ENCODE measurements around the gene ZIM2. TPM values are rescaled to one million over a fixed set of nuclear protein-coding genes. Genes with fewer than 3 reads are reported as not detected.
"Not testable (repeated sequence)": the region's sequence is repeated elsewhere in the genome, so short reads cannot be mapped to it uniquely, and the experiment has no call there.

ZIM2 gene
- total and polyA plus RNA-seq, 2 donors (not counting 1 experiment from before 2014, with no cell fraction given), result not detected

DNA sequence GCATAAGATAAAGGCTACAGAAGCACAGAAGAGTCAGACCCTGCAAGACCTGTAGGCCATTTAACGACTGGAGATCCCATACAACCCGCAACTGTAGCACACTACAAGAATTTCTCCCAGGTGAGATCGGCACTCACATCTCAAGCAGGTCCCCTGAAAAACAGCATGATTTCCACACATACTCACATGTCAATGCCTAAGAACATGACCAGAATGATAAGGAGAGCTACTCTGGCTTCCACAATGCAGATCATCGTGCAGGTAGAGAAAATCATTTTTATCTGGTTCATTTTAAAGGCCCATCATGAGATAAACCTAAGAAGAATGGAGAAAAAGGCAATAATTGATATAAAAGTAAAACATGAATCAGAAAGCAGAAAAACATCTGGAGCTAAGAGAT, 17.5 kb upstream of the ZIM2 start:
- H3K9me3 Mint-ChIP-seq (ENCODE audit: insufficient read depth), result peaks cover 8% of the 10 kb centered on the region

DNA sequence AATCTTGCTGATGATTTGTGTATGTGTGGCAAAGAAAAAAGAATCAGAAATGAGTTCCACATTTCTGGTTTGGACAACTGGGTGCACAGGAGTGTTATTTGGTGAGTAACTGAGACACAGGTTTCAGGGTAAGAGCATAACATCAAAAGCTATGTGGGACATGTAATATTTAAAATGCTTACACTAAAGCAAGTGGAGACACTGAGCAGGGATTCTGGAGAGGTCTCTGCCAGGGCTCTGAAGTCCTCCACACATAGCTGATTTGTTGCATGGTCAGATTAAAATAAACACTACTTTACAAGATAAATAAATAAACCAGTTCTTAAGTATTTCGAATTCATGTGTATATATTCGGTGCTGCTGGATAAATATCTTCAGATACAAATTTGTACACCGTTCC, 16.3 kb upstream of the ZIM2 start:
- H3K9me3 Mint-ChIP-seq (ENCODE audit: insufficient read depth), result peaks cover 8% of the 10 kb centered on the region
- no peak for ATAC-seq (ENCODE audit: low read depth)

More for the DNA sequence above, 17.5 kb upstream of the ZIM2 start:
- POLR2A ChIA-PET, result no interaction called here
- no peaks in the 10 kb centered on the region for H3K4me1 ChIP-seq (ENCODE audit: control insufficient read depth in 2 of 2, insufficient read depth in 2 of 2, low read length in 2 of 2)
- no peak overlapping the region for H3K4me3 Mint-ChIP-seq
- no peak overlapping the region for H2AFZ ChIP-seq (ENCODE audit: insufficient read depth, low read depth, low read length, poor library complexity, severe bottlenecking)
- H3K36me3 ChIP-seq (replicated peaks in 1 of 2; ENCODE audit: control extremely low read depth in 1 of 2, control insufficient read depth in 1 of 2, extremely low read depth in 1 of 2, insufficient read depth in 2 of 2, low read length in 1 of 2), result no peaks in the 10 kb centered on the region
- intact Hi-C loops (cut with micrococcal nuclease), result no loop called here
- WGBS (ENCODE audit: insufficient coverage), result 100% methylated on average over 3 of the region's 4 CpGs
- no peak overlapping the region for H3K4me2 ChIP-seq (replicated peaks; ENCODE audit: low read depth, low read length, poor library complexity, severe bottlenecking)
- no peaks in the 10 kb centered on the region for H3K27me3 ChIP-seq (replicated peaks in 1 of 4; ENCODE audit: control extremely low read depth in 1 of 4, control insufficient read depth in 3 of 4, insufficient read depth in 4 of 4, low read length in 3 of 4)
- no peaks in the 10 kb centered on the region for H4K20me1 ChIP-seq (ENCODE audit: control insufficient read depth, insufficient read depth, low read length, poor library complexity, severe bottlenecking)
- no peak for ATAC-seq (ENCODE audit: low read depth)
- TF ChIP-seq EZH2 (IDR thresholded peaks at IDR 0.05; ENCODE audit: borderline replicate concordance, insufficient read depth, low read depth, low read length, poor library complexity, severe bottlenecking), result no peak
- TF ChIP-seq, protein P1, sequence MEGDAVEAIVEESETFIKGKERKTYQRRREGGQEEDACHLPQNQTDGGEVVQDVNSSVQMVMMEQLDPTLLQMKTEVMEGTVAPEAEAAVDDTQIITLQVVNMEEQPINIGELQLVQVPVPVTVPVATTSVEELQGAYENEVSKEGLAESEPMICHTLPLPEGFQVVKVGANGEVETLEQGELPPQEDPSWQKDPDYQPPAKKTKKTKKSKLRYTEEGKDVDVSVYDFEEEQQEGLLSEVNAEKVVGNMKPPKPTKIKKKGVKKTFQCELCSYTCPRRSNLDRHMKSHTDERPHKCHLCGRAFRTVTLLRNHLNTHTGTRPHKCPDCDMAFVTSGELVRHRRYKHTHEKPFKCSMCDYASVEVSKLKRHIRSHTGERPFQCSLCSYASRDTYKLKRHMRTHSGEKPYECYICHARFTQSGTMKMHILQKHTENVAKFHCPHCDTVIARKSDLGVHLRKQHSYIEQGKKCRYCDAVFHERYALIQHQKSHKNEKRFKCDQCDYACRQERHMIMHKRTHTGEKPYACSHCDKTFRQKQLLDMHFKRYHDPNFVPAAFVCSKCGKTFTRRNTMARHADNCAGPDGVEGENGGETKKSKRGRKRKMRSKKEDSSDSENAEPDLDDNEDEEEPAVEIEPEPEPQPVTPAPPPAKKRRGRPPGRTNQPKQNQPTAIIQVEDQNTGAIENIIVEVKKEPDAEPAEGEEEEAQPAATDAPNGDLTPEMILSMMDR (IDR thresholded peaks at IDR 0.05), result no peak
- H3K9me3 ChIP-seq (ENCODE audit: control extremely low read depth in 1 of 3, control insufficient read depth in 2 of 3, insufficient read depth in 1 of 3, low read length in 2 of 3), result peaks cover 0 to 16% (median 8%) of the 10 kb centered on the region in 3 donors
- H3K4me1 Mint-ChIP-seq, result no peaks in the 10 kb centered on the region
- no peak overlapping the region for H3K4me3 ChIP-seq (ENCODE audit: control extremely low read depth in 1 of 5, extremely low read depth in 1 of 5, insufficient read depth in 1 of 5, low read depth in 2 of 5, low read length in 4 of 5)
- DNase-seq, result no peak
- no peak overlapping the region for H3K27ac Mint-ChIP-seq
- CTCF ChIA-PET, result no interaction called here
- no peak overlapping the region for H3K27ac ChIP-seq (ENCODE audit: low read length in 2 of 2)
- no peak overlapping the region for H3K9ac ChIP-seq (ENCODE audit: low read length)
- H3K27me3 Mint-ChIP-seq, result peaks cover 4% of the 10 kb centered on the region
- H3K79me2 ChIP-seq (ENCODE audit: control insufficient read depth, insufficient read depth, low read length), result no peaks in the 10 kb centered on the region

DNA sequence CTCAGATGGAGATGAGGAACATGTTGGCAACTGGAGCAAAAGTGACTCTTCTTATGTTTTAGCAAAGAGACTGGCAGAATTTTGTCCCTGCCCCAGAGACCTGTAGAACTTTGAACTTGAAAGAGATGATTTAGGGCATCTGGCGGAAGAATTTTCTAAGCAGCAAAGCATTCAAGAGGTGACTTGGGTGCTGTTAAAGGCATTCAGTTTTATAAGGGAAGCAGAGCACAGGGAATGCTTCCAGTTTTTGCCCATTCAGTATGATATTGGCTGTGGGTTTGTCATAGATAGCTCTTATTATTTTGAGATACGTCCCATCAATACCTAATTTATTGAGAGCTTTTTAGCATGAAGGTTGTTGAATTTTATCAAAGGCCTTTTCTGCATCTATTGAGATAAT, 11.8 kb upstream of the ZIM2 start:
- H3K27ac Mint-ChIP-seq; H3K27me3 ChIP-seq (replicated peaks in 1 of 4; ENCODE audit: control extremely low read depth in 1 of 4, control insufficient read depth in 3 of 4, insufficient read depth in 4 of 4, low read length in 3 of 4); H3K79me2 ChIP-seq (ENCODE audit: control insufficient read depth, insufficient read depth, low read length); H3K4me3 Mint-ChIP-seq; ATAC-seq (ENCODE audit: low read depth); H2AFZ ChIP-seq (ENCODE audit: insufficient read depth, low read depth, low read length, poor library complexity, severe bottlenecking); CTCF ChIA-PET; H3K27me3 Mint-ChIP-seq; H3K4me1 ChIP-seq (ENCODE audit: control insufficient read depth in 2 of 2, insufficient read depth in 2 of 2, low read length in 2 of 2); DNase-seq; H3K4me1 Mint-ChIP-seq; H3K9ac ChIP-seq (ENCODE audit: low read length); H3K27ac ChIP-seq (ENCODE audit: low read length in 2 of 2); H4K20me1 ChIP-seq (ENCODE audit: control insufficient read depth, insufficient read depth, low read length, poor library complexity, severe bottlenecking); POLR2A ChIA-PET; H3K4me2 ChIP-seq (replicated peaks; ENCODE audit: low read depth, low read length, poor library complexity, severe bottlenecking); H3K36me3 ChIP-seq (replicated peaks in 1 of 2; ENCODE audit: control extremely low read depth in 1 of 2, control insufficient read depth in 1 of 2, extremely low read depth in 1 of 2, insufficient read depth in 2 of 2, low read length in 1 of 2); H3K4me3 ChIP-seq (ENCODE audit: control extremely low read depth in 1 of 5, extremely low read depth in 1 of 5, insufficient read depth in 1 of 5, low read depth in 2 of 5, low read length in 4 of 5); intact Hi-C loops (cut with micrococcal nuclease): not testable (repeated sequence)
- 100% methylated on average over 1 of the region's 2 CpGs for WGBS (ENCODE audit: insufficient coverage)
- peaks cover 10% of the 10 kb centered on the region for H3K9me3 Mint-ChIP-seq (ENCODE audit: insufficient read depth)
- peaks cover 2 to 16% (median 5%) of the 10 kb centered on the region in 3 donors for H3K9me3 ChIP-seq (ENCODE audit: control extremely low read depth in 1 of 3, control insufficient read depth in 2 of 3, insufficient read depth in 1 of 3, low read length in 2 of 3)

More for the DNA sequence above, 16.3 kb upstream of the ZIM2 start:
- POLR2A ChIA-PET, result no interaction called here
- Histone ChIP-seq H3K4me1 (ENCODE audit: control insufficient read depth in 2 of 2, insufficient read depth in 2 of 2, low read length in 2 of 2) (no peaks in the 10 kb centered on the region), H3K36me3 (replicated peaks in 1 of 2; ENCODE audit: control extremely low read depth in 1 of 2, control insufficient read depth in 1 of 2, extremely low read depth in 1 of 2, insufficient read depth in 2 of 2, low read length in 1 of 2) (no peaks in the 10 kb centered on the region), H3K4me2 (replicated peaks; ENCODE audit: low read depth, low read length, poor library complexity, severe bottlenecking) (no peak overlapping the region), H3K79me2 (ENCODE audit: control insufficient read depth, insufficient read depth, low read length) (no peaks in the 10 kb centered on the region), H2AFZ (ENCODE audit: insufficient read depth, low read depth, low read length, poor library complexity, severe bottlenecking) (no peak overlapping the region), H3K4me3 (ENCODE audit: control extremely low read depth in 1 of 5, extremely low read depth in 1 of 5, insufficient read depth in 1 of 5, low read depth in 2 of 5, low read length in 4 of 5) (no peak overlapping the region), H3K27me3 (replicated peaks in 1 of 4; ENCODE audit: control extremely low read depth in 1 of 4, control insufficient read depth in 3 of 4, insufficient read depth in 4 of 4, low read length in 3 of 4) (no peaks in the 10 kb centered on the region), H3K9me3 (ENCODE audit: control extremely low read depth in 1 of 3, control insufficient read depth in 2 of 3, insufficient read depth in 1 of 3, low read length in 2 of 3) (peaks cover 0 to 16% (median 8%) of the 10 kb centered on the region in 3 donors), H3K9ac (ENCODE audit: low read length) (no peak overlapping the region), H4K20me1 (ENCODE audit: control insufficient read depth, insufficient read depth, low read length, poor library complexity, severe bottlenecking) (no peaks in the 10 kb centered on the region), H3K27ac (ENCODE audit: low read length in 2 of 2) (no peak overlapping the region)
- intact Hi-C loops (cut with micrococcal nuclease), result no loop called here
- WGBS (ENCODE audit: insufficient coverage), result no CpG with 5 or more reads among the region's 3 CpGs
- H3K4me1 Mint-ChIP-seq, result no peaks in the 10 kb centered on the region
- no peak overlapping the region for H3K27ac Mint-ChIP-seq
- no peak for TF ChIP-seq EZH2 (IDR thresholded peaks at IDR 0.05; ENCODE audit: borderline replicate concordance, insufficient read depth, low read depth, low read length, poor library complexity, severe bottlenecking)
- TF ChIP-seq, protein P1 (IDR thresholded peaks at IDR 0.05), result no peak
- CTCF ChIA-PET, result interaction anchor here (0.6 kb wide), 1 partner anchor 49 kb away, joined by 5 read pairs; no protein-coding TSS in a partner anchor
- peaks cover 4% of the 10 kb centered on the region for H3K27me3 Mint-ChIP-seq
- no peak for DNase-seq
- H3K4me3 Mint-ChIP-seq, result no peak overlapping the region
